Gastroesophageal sphincter (tissue), 4 donors: Measurements from ENCODE around the gene COL7A1. TPM values are rescaled to one million over a fixed set of nuclear protein-coding genes. Genes with fewer than 3 reads are reported as not detected.

Experiments used
- ATAC-seq: fragments of 150-250 bp; one replicate; pipeline ENCODE4 v1.9.1; 2016; ENCODE audit warnings: mild to moderate bottlenecking, moderate library complexity
- H3K27ac ChIP-seq, 4 donors: fragments of 200-600 bp; sonication (generic) in 3 of 4; 1 replicate in 3 of 4; 2 replicates in 1 of 4; pipeline ENCODE4 v1.5.1; 2016 to 2019
- H3K27me3 ChIP-seq: fragments of 200-600 bp; sonication (generic); one replicate; pipeline ENCODE4 v1.5.1; 2019
- H3K36me3 ChIP-seq, 2 donors: fragments of 200-600 bp; sonication (generic); one replicate each; pipeline ENCODE4 v1.5.1; 2019; ENCODE audit warnings: control low read depth in 1 of 2
- H3K4me1 ChIP-seq, 3 donors: fragments of 200-600 bp; sonication (generic); 1 replicate in 2 of 3; 2 replicates in 1 of 3; pipeline ENCODE4 v1.5.1; 2016 to 2019; ENCODE audit warnings: control low read depth in 2 of 3
- H3K4me3 ChIP-seq, 2 donors: fragments of 200-600 bp; sonication (generic); one replicate each; pipeline ENCODE4 v1.5.1; 2019; ENCODE audit warnings: mild to moderate bottlenecking in 1 of 2, moderate library complexity in 1 of 2
- H3K9me3 ChIP-seq, 3 donors: fragments of 200-600 bp; sonication (generic); one replicate each; pipeline ENCODE4 v1.5.1; 2017 to 2019; ENCODE audit warnings: control low read depth in 2 of 3
- CTCF ChIP-seq, 4 experiments: fragments of 200-600 bp in 2 of 4; fragments of 450-650 bp in 2 of 4; sonication (generic) in 1 of 4; IDR thresholded peaks; one replicate each; pipeline ENCODE4 v1.5.1; 2017 to 2019; ENCODE audit warnings: antibody characterized with exemption in 4 of 4, mild to moderate bottlenecking in 2 of 4, moderate library complexity in 2 of 4
- EP300 ChIP-seq: sonication (generic); formaldehyde crosslinking; IDR thresholded peaks from one replicate; pipeline ENCODE4 v1.6.1; 2017; ENCODE audit warnings: antibody characterized with exemption, mild to moderate bottlenecking
- POLR2A ChIP-seq, 2 donors: fragments of 450-650 bp; IDR thresholded peaks; one replicate each; pipeline ENCODE4 v1.6.1; 2017; ENCODE audit warnings: antibody characterized with exemption in 2 of 2, mild to moderate bottlenecking in 2 of 2, moderate library complexity in 1 of 2
- POLR2AphosphoS5 ChIP-seq: sonication (generic); formaldehyde crosslinking; IDR thresholded peaks from one replicate; pipeline ENCODE4 v1.6.1; 2017; ENCODE audit warnings: antibody characterized with exemption
- WGBS, 2 donors: methylation state at CpG; one replicate each; pipeline ENCODE4 v1.1.5; 2018; ENCODE audit warnings: low coverage in 1 of 2; 5-methylcytosine and 5-hydroxymethylcytosine counted together
- total RNA-seq, 4 donors: library from RNA; depleted of rRNA; stranded (reverse); fragments of >200 nt; gene quantifications; one replicate each; pipeline ENCODE4 v1.1.0, GENCODE V29; 2016

COL7A1 gene
- total RNA-seq, 4 donors from 2014 or later: 1.7 to 3.9 (median 1.9) TPM

- 76% methylated on average over 7 of the region's 10 CpGs; no CpG with 5 or more reads in 1 of the 2 donors for WGBS, 2 donors
- no peak for TF ChIP-seq EP300
- peak in 3 of 4 experiments; percentile 96 for TF ChIP-seq CTCF (IDR thresholded peaks at IDR 0.05)
- TF ChIP-seq POLR2AphosphoS5: peak; percentile 53
- peak; percentile 92 for ATAC-seq
- H3K27me3 ChIP-seq: no peaks in the 10 kb centered on the region
- no peaks in the 10 kb centered on the region for H3K9me3 ChIP-seq
- H3K27ac ChIP-seq: peak overlapping the region in 1 of 4 donors; percentile 22
- H3K36me3 ChIP-seq: peaks cover 0 to 30% of the 10 kb centered on the region in 2 donors
- H3K4me3 ChIP-seq: no peak overlapping the region
- H3K4me1 ChIP-seq: peaks cover 0 to 14% (median 0%) of the 10 kb centered on the region in 3 donors
These were observed 46.1 kb downstream of the COL7A1 start for GRCh38 chr3:48548729-48549705.

- no peak overlapping the region for H3K27ac ChIP-seq
- TF ChIP-seq CTCF (IDR thresholded peaks at IDR 0.05): no peak
- no peak for TF ChIP-seq POLR2A (IDR thresholded peaks at IDR 0.05)
- TF ChIP-seq EP300: no peak
- TF ChIP-seq POLR2AphosphoS5: no peak
- ATAC-seq: no peak
- no peaks in the 10 kb centered on the region for H3K9me3 ChIP-seq
- H3K4me1 ChIP-seq: peaks cover 0 to 14% (median 0%) of the 10 kb centered on the region in 3 donors
- H3K36me3 ChIP-seq: peaks cover 0 to 33% of the 10 kb centered on the region in 2 donors
- H3K4me3 ChIP-seq: no peak overlapping the region
- 70 to 88% methylated on average over 2 to 4 of the region's 5 CpGs for WGBS, 2 donors
- H3K27me3 ChIP-seq: no peaks in the 10 kb centered on the region
These were observed 47.0 kb downstream of the COL7A1 start for GRCh38 chr3:48548126-48548525.

GRCh38 chr3:48546203-48546829, 48.8 kb downstream of the COL7A1 start:
- no peaks in the 10 kb centered on the region for H3K9me3 ChIP-seq
- H3K27ac ChIP-seq: no peak overlapping the region
- H3K4me1 ChIP-seq: peaks cover 0 to 14% (median 0%) of the 10 kb centered on the region in 3 donors
- TF ChIP-seq CTCF (IDR thresholded peaks at IDR 0.05) (no peak), POLR2A (IDR thresholded peaks at IDR 0.05) (no peak), EP300 (no peak), POLR2AphosphoS5 (no peak)
- H3K36me3 ChIP-seq: peaks cover 0 to 43% of the 10 kb centered on the region in 2 donors
- 0 to 50% methylated on average over 1 to 4 of the region's 4 CpGs for WGBS, 2 donors
- ATAC-seq: no peak
- no peaks in the 10 kb centered on the region for H3K27me3 ChIP-seq
- no peak overlapping the region for H3K4me3 ChIP-seq

GRCh38 chr3:48544141-48544540, 51.0 kb downstream of the COL7A1 start:
- peaks cover 0 to 10% (median 0%) of the 10 kb centered on the region in 3 donors for H3K4me1 ChIP-seq
- no peak overlapping the region for H3K4me3 ChIP-seq
- ATAC-seq: no peak
- H3K27ac ChIP-seq: no peak overlapping the region
- TF ChIP-seq POLR2AphosphoS5: no peak
- no peak for TF ChIP-seq POLR2A (IDR thresholded peaks at IDR 0.05)
- no peak for TF ChIP-seq CTCF (IDR thresholded peaks at IDR 0.05)
- no peak for TF ChIP-seq EP300
- 80 to 100% methylated on average over 1 of the region's 5 CpGs for WGBS, 2 donors
- no peaks in the 10 kb centered on the region for H3K27me3 ChIP-seq
- peaks cover 0 to 47% of the 10 kb centered on the region in 2 donors for H3K36me3 ChIP-seq
- H3K9me3 ChIP-seq: no peaks in the 10 kb centered on the region
